Fibroblast of villous mesenchyme (primary cell): ENCODE measurements around the gene FYCO1. TPM values are rescaled to one million over a fixed set of nuclear protein-coding genes. Genes with fewer than 3 reads are reported as not detected.
A peak's percentile ranks its signal among the peaks of the same experiment; 100 is the strongest.

ENCODE experiments used
- DNase-seq: peaks from one replicate; pipeline ENCODE4 v3.0.0-alpha.2; 2010; ENCODE audit warnings: low read depth
- H3K4me3 ChIP-seq: 2 replicates; pipeline ENCODE4 v1.5.1; 2011; ENCODE audit warnings: low read depth, mild to moderate bottlenecking, low read length
- CTCF ChIP-seq: IDR thresholded peaks from 2 replicates; pipeline ENCODE4 v1.5.1; 2012; ENCODE audit warnings: low read depth, mild to moderate bottlenecking, low read length; ENCODE audit not compliant: insufficient read depth
- total RNA-seq: library from RNA; depleted of rRNA; stranded (reverse); fragments of >200 nt; gene quantifications from 2 replicates; pipeline ENCODE4 v1.2.3, GENCODE V29; 2012

The FYCO1 gene
- total RNA-seq, 1 donor, result 23.7 TPM

GRCh38 chr3:45978006-45978761, 17.4 kb downstream of the FYCO1 start:
- peak; percentile 38 for DNase-seq
- TF ChIP-seq CTCF, result no peak
- H3K4me3 ChIP-seq, result no peak overlapping the region

- DNase-seq, result no peak
- no peak overlapping the region for H3K4me3 ChIP-seq
- TF ChIP-seq CTCF, result no peak
Measured at GRCh38 chr3:45976191-45977091, 19.2 kb downstream of the FYCO1 start.

- DNase-seq, result no peak
- no peak for TF ChIP-seq CTCF
- no peak overlapping the region for H3K4me3 ChIP-seq
Measured at GRCh38 chr3:45975686-45976085, 19.9 kb downstream of the FYCO1 start.

- no peak for TF ChIP-seq CTCF
- DNase-seq, result no peak
- H3K4me3 ChIP-seq, result no peak overlapping the region
Measured at GRCh38 chr3:45974686-45975085, 20.9 kb downstream of the FYCO1 start.

- TF ChIP-seq CTCF, result no peak
- DNase-seq, result peak; percentile 98
- no peak overlapping the region for H3K4me3 ChIP-seq
Measured at GRCh38 chr3:45972534-45973402, 22.9 kb downstream of the FYCO1 start.

GRCh38 chr3:45969953-45970352, 25.7 kb downstream of the FYCO1 start:
- no peak overlapping the region for H3K4me3 ChIP-seq
- no peak for TF ChIP-seq CTCF
- DNase-seq, result no peak
